ENCODE results near the gene RIN2. TPM values are rescaled to one million over a fixed set of nuclear protein-coding genes. Genes with fewer than 3 reads are reported as not detected.
A peak's percentile ranks its signal among the peaks of the same experiment; 100 is the strongest.

Gene RIN2
- total RNA-seq, 1 experiment from 2014 or later = 20.3 TPM

DNA sequence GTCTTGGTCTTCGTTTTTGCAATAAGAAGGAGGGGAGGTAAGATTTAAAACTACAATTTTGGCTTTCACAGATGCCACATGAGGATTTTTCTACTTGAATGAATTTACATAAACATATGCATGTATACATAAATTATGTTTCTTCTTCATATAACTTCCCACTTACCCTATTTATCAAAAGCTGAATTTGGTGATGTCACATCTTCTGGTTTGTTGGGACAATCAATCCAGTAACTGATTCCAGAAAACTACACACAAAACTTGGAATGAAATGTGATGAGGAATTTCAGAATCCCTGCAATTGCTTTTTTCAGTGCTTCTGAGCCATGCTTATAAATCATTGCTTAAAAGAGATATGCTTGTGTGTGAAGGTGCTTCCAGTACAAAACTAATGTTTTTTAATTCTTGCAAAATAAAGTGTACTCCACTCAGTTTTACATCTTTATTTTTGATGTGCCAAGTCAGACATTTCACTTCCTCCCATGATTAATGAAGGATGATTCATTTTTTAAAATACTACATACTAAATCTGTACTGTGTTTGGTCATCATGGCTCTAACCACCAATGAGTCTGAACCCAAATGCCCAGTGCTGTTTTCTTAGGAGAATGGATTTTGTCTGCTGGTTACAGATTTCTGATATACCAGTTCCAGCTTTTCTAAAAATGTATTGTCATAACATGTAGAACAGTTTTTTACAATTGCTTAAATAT, 32.1 kb upstream of the RIN2 start:
- H3K36me3 ChIP-seq = no peaks in the 10 kb centered on the region
- H3K27ac ChIP-seq = no peak overlapping the region
- no peaks in the 10 kb centered on the region; the same call in 1 of the 2 replicates for H3K27me3 ChIP-seq
- H3K4me3 ChIP-seq = no peak overlapping the region
- H3K9me3 ChIP-seq (replicated peaks) = no peaks in the 10 kb centered on the region
- no peaks in the 10 kb centered on the region for H3K4me1 ChIP-seq
- DNase-seq = no peak

DNA sequence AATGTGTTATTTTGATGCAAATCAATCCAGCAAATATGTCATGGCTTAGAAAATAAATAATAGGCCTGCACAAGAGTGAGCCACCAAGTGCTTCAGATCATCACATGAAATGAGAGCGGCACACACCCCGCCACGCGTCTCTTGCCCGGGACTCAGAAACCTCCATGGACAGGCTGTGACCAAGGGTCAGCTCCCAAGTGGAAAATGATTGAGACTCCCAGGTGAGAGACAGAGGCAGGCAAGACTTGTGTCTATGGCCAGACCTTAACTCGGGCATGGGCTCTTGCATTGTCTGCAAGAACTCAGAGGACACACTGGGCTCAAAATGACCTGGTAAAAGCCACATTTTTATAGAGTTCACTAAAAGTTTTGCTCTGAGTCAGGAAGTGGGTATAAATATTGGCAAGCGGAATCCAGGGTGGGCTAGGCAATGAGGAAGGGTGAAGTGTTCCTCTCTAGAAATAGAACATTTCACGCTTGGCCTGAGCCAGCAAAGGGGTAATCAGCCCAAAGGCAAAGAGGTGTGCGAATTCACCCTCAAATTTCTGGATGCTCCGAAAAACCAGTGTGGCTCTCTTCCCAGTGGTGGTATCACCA, 30.7 kb upstream of the RIN2 start:
- Histone ChIP-seq H3K36me3 (no peaks in the 10 kb centered on the region), H3K27me3 (no peaks in the 10 kb centered on the region; the same call in 1 of the 2 replicates), H3K4me1 (no peaks in the 10 kb centered on the region), H3K4me3 (no peak overlapping the region), H3K9me3 (replicated peaks) (no peaks in the 10 kb centered on the region), H3K27ac (no peak overlapping the region)
- no peak for DNase-seq

DNA sequence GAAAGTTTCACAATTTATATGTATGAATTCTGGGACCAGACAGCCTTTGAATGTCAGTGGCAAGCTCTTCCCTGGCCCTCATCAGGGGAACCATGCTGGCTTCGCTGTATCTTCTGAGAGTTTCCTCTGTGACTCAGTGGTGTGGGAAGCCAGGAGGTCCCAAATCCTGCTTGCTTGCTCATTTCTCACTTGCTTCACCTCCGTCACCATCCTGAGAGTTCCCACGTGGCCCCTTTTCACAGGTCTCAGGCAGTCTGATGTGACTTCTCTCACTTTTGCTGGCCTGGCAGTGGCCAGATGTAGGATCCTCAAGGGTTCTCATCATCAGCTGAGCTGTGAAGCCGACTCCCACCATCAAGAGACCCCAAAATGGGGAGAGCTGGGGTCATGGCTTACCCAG, 28.4 kb upstream of the RIN2 start:
- H3K27ac ChIP-seq = no peak overlapping the region
- H3K36me3 ChIP-seq = no peaks in the 10 kb centered on the region
- DNase-seq = no peak

DNA sequence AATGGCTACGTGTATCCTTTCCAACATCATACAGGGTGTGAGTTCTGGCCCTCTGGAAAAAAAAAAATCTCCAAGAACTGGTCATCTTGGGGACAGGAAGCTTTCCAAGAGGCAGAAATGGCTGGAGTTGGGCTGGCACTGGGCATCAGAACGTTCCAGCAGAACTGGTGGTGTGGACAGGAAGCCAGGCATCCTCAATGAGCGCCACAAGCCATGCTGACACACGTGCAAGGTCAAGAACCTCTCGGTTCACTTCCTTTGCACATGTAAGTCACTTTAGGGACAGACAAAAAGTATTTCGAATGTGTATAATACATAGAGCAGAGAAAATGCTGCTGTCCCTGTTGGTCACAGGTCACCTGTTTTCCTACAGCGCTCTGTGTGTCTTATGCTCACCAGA, 27.4 kb upstream of the RIN2 start:
- DNase-seq = no peak
- peaks cover 10% of the 10 kb centered on the region for H3K4me1 ChIP-seq
- H3K36me3 ChIP-seq = no peaks in the 10 kb centered on the region
- H3K27ac ChIP-seq = no peak overlapping the region
- H3K27me3 ChIP-seq = no peaks in the 10 kb centered on the region
- H3K4me3 ChIP-seq = no peak overlapping the region
- no peaks in the 10 kb centered on the region for H3K9me3 ChIP-seq (replicated peaks)

More for the DNA sequence above, 28.4 kb upstream of the RIN2 start:
- Histone ChIP-seq H3K4me1 (no peaks in the 10 kb centered on the region), H3K4me3 (no peak overlapping the region), H3K9me3 (replicated peaks) (no peaks in the 10 kb centered on the region), H3K27me3 (no peaks in the 10 kb centered on the region)

DNA sequence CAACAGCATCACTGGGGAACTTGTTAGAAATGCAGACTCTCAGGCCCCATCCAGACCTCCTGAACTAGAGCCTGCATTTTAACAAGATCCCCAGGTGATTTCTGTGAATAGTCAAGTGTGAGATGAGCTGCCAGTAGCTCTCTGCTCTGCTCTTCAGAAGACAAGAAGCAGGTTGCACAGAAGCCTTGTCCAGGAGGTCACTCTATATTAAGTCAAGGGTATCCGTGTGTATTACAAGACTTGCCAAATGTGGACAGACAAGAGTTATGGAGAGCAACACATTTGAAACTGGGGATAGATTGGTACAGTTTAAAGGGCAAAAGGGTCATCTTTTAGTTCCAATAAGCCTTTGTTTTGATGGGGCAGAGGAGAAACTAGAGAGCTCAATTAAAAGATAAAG, 23.2 kb upstream of the RIN2 start:
- Histone ChIP-seq H3K9me3 (replicated peaks) (no peaks in the 10 kb centered on the region), H3K27ac (peak overlapping the region; percentile 57), H3K27me3 (no peaks in the 10 kb centered on the region), H3K36me3 (no peaks in the 10 kb centered on the region), H3K4me3 (no peak overlapping the region), H3K4me1 (peaks cover 21% of the 10 kb centered on the region)
- no peak for DNase-seq

DNA sequence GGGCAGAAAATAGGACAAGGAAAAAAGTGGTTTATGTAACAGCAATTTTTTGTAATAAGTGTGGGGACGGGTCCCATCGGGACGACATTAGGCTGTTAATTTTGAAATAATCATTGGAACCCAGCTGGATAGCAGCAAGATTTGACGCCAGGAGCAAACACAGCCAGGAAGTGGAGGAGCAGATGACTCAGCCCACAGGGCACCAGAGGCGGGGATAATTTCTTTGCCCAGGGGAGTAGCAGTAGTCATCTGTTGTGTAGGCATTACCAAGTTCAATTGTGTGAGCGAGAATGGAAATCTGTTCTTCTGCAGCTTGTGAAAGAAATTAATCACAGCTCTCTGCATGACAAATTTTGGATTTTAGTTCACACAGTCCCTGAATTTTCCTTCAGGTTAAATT, 22.6 kb upstream of the RIN2 start:
- peak overlapping the region; percentile 57 for H3K27ac ChIP-seq
- no peaks in the 10 kb centered on the region for H3K9me3 ChIP-seq (replicated peaks)
- H3K4me3 ChIP-seq = no peak overlapping the region
- peaks cover 21% of the 10 kb centered on the region for H3K4me1 ChIP-seq
- no peaks in the 10 kb centered on the region for H3K27me3 ChIP-seq
- DNase-seq = peak; percentile 90 to 92
- no peaks in the 10 kb centered on the region for H3K36me3 ChIP-seq

DNA sequence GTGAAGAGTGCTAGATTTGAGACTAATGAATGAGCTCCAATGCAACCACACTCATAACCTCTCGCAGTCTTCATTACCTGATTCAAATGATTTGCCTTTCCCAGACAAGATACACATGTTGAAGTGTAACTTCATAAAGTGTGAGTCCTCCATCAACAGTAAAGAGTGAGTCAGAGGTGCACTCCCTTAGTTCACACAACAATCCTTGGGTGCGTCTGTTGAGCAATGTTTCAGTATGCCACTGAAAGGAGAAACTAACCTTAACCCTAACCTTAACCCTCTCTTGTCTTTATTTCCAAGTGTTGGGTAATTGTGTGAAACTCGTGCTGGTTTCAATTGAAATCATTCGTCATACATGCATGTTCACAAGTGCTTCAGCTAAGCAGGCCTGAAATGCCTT, 21.0 kb upstream of the RIN2 start:
- no peaks in the 10 kb centered on the region for H3K27me3 ChIP-seq
- H3K36me3 ChIP-seq = no peaks in the 10 kb centered on the region
- H3K4me3 ChIP-seq = no peak overlapping the region
- no peaks in the 10 kb centered on the region for H3K9me3 ChIP-seq (replicated peaks)
- H3K27ac ChIP-seq = no peak overlapping the region
- DNase-seq = no peak
- peaks cover 21% of the 10 kb centered on the region for H3K4me1 ChIP-seq

DNA sequence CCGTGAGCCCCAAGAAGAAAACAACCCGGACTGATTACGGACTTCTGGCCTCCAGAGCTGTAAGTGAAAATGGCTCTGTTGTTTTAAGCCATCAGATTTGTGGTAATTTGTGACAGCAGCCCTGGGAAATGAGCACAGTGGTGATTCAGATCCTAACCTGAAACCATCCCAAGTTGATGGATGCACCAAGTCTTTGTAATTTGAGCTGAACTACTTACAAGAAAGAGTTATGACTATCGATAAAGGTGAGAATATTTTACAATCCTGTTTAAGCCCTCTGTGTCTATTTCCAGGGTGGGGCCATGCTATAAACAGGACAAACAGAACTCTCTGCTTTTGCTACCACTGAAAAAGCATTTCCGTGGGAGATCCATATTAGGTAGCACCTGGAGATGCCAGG, 19.1 kb upstream of the RIN2 start:
- H3K9me3 ChIP-seq (replicated peaks) = no peaks in the 10 kb centered on the region
- H3K36me3 ChIP-seq = no peaks in the 10 kb centered on the region
- no peak overlapping the region for H3K4me3 ChIP-seq
- DNase-seq = no peak
- H3K4me1 ChIP-seq = peaks cover 29% of the 10 kb centered on the region
- no peaks in the 10 kb centered on the region for H3K27me3 ChIP-seq
- no peak overlapping the region for H3K27ac ChIP-seq

DNA sequence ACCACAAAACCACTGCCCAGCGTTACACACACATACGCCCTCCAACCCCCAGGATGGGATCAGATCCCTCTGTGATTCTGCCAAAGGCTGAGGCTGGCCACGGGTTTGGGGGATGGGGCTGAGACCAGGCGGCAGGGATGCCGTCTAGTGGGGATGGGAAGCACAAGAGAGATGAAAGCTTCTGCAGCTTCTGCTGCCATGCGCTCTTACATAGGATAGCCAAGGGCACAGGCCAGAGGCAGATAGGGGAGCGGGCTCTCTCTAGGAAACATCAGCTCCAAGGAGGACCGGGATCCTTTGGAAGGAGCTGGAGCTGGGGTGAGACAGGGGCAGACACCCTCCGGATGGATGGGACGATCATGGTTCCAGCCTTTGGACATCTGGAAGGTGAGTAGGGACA, 18.7 kb upstream of the RIN2 start:
- H3K27me3 ChIP-seq = no peaks in the 10 kb centered on the region
- H3K4me3 ChIP-seq = no peak overlapping the region
- no peak for DNase-seq
- H3K9me3 ChIP-seq (replicated peaks) = no peaks in the 10 kb centered on the region
- H3K27ac ChIP-seq = no peak overlapping the region
- peaks cover 33% of the 10 kb centered on the region for H3K4me1 ChIP-seq
- no peaks in the 10 kb centered on the region for H3K36me3 ChIP-seq

DNA sequence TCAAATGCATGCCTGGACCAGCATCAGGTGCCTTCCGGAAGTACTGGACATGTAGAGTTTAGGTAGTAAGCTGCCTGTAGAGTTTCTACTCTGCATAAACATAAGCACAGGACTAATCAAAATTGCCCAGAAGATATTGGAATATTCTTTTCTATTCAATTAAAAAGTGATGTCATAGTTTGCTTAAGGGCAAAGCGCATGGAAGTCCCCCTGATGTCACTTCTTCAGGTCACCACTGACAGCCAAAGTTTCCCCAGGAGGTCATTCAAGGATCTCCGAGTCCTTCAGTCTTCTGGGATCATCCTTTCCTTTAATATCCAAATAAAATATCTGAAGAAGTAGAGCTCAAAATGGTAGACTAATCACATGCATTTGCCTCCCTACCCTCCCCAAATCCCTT, 17.5 kb upstream of the RIN2 start:
- Histone ChIP-seq H3K9me3 (replicated peaks) (peaks cover 2% of the 10 kb centered on the region), H3K27ac (no peak overlapping the region), H3K27me3 (no peaks in the 10 kb centered on the region), H3K4me1 (peaks cover 33% of the 10 kb centered on the region), H3K36me3 (no peaks in the 10 kb centered on the region), H3K4me3 (no peak overlapping the region)
- no peak for DNase-seq

DNA sequence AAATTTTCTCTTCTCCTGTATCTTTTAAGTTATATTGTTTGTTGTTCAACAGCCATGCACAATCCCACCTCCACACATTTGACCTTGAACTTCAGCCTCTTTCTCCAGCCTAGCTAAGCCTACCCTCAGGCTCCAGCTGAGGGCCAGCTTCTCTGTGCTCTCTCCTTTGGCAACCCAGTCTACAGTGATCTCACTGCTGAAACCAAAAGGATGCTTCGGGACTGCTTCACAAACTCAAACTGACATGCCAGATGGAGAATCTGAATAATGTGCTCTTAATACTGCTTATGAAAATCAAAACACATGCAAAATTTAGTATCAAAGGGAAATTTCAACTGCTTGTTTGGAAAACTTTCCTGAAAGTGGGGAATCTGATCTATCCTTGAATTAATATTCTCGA, 16.1 kb upstream of the RIN2 start:
- peaks cover 6% of the 10 kb centered on the region for H3K9me3 ChIP-seq (replicated peaks)
- peaks cover 25% of the 10 kb centered on the region for H3K4me1 ChIP-seq
- H3K27me3 ChIP-seq = no peaks in the 10 kb centered on the region

DNA sequence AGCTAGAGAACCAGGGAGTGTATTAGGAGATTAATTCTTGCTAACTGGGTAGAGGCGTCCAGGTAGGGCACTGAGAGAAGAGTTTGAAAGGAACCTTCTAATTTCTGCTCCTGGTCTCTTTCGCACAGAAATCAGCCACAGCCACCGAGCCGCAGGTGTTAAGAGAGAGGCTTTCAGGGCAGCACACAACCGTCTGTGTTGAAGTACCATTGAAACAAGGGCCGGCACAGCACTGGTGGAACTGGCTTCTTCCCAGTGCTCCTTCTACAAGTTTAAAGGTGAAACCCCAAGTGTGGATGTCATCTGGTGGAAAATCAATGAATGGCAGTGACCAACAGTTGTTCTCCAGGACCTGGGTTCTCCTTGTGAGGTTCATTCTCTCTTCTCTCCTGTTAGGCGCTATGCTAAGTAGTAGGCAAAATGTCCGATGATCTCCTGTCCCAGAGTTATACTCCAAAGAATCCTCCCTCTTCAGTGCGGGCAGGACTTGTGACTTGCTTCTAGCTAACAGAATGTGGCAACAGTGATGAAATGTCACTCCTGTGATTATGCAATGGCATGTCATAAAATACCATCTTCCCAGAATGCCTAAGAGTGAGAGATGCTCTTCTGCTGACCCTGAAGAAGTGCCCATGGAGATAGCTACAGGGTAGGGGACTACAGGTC, 15.0 kb upstream of the RIN2 start:
- Histone ChIP-seq H3K4me1 (peaks cover 19% of the 10 kb centered on the region), H3K4me3 (no peak overlapping the region), H3K9me3 (replicated peaks) (peaks cover 6% of the 10 kb centered on the region), H3K36me3 (no peaks in the 10 kb centered on the region), H3K27ac (no peak overlapping the region), H3K27me3 (no peaks in the 10 kb centered on the region)
- no peak for DNase-seq

More for the DNA sequence above, 16.1 kb upstream of the RIN2 start:
- DNase-seq = no peak
- Histone ChIP-seq H3K36me3 (no peaks in the 10 kb centered on the region), H3K4me3 (no peak overlapping the region), H3K27ac (no peak overlapping the region)

DNA sequence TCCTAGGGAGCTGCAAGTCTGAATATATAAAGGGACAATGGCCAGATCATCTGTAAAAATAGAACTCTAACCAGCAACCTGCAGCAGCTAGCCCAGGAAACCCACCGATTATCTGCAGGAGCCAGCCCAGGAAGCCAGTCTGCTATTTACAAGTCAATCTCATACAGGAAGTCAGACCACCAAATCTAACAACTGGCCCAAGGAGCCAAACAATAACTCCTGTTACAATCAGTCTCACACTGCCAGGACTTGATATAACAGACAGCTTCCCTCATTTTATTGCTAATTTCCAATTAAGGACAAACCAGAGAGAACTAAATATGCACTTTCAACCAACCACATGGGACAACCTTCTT, 14.4 kb upstream of the RIN2 start:
- no peaks in the 10 kb centered on the region for H3K36me3 ChIP-seq
- no peaks in the 10 kb centered on the region for H3K27me3 ChIP-seq
- peak overlapping the region; percentile 39 for H3K27ac ChIP-seq
- peak; percentile 17 to 53 for DNase-seq
- H3K4me3 ChIP-seq = no peak overlapping the region
- peaks cover 6% of the 10 kb centered on the region for H3K9me3 ChIP-seq (replicated peaks)
- peaks cover 19% of the 10 kb centered on the region for H3K4me1 ChIP-seq

DNA sequence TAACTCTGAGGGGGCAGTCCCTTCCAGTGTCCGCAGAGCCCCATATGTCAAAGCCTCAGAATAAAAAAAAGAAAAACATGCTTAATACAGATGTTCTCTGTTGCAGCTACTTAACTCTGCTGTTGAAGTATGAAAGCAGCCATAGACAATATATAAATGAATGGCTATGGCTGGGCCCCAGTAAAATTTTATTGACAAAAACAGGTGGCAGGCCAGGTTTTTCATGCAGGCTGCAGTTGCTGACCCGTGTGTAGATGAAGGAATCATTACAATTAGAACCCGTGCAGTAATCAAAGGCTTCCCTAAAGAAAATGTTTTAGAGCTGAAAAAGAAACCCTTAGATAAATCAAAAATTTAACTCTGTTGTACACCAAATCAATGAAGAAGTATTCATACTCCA, 13.0 kb upstream of the RIN2 start:
- Histone ChIP-seq H3K4me3 (no peak overlapping the region), H3K27me3 (no peaks in the 10 kb centered on the region), H3K27ac (peak overlapping the region; percentile 30), H3K36me3 (no peaks in the 10 kb centered on the region), H3K4me1 (peaks cover 19% of the 10 kb centered on the region), H3K9me3 (replicated peaks) (peaks cover 6% of the 10 kb centered on the region)
- DNase-seq = peak; percentile 66 to 87

DNA sequence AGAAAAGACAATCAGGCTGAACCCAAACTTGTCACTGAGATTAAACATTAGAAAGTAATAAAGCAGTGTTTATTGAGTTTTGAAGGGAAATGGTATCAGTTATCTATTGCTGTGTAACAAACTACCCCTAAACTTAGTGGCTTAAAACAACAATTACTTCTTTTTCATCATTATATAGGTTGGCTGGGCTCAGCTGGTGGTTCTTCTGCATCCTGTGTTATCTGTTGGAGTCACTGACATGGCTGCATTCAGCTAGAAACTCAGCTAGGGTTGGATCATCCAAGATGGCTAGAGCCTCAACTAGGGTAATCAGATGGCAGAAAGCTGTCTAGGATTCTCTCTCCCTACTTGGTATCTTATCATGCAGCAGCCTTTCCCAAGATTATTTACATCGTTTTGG, 12.5 kb upstream of the RIN2 start:
- no peaks in the 10 kb centered on the region for H3K27me3 ChIP-seq
- H3K4me1 ChIP-seq = peaks cover 19% of the 10 kb centered on the region
- no peak for DNase-seq
- H3K4me3 ChIP-seq = no peak overlapping the region
- peaks cover 6% of the 10 kb centered on the region for H3K9me3 ChIP-seq (replicated peaks)
- no peaks in the 10 kb centered on the region for H3K36me3 ChIP-seq
- peak overlapping the region; percentile 30; the same call in 1 of the 2 replicates for H3K27ac ChIP-seq
